ENCODE measurements around the gene ALK. TPM values are rescaled to one million over a fixed set of nuclear protein-coding genes. Genes with fewer than 3 reads are reported as not detected.

Gene ALK
- total RNA-seq, 1 experiment from 2014 or later, result 4.8 TPM

DNA sequence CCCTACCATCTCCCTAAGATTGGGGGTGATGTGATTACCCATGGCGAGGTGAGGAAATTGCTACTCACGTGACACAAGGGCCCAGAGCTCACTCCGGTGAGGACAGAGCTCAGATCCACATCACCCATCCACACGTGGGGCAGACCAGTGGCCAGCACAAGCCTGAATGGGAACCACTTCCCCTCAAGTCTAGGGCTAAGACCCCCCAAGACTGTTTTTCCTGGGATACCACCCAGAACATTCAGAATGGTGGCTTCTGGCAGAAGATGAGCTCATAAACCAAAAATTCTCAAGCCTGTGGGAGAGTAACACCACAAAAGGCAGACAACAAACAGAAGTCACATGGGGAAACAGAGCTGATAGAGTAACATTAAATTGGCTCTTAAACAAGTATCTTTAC lies 321.4 kb downstream of the ALK start:
- DNase-seq (ENCODE audit: low read depth, low spot score), result no peak
- in situ Hi-C loops (cut with HindIII; ENCODE audit: low pct_unique_long_range_greater_than_20kb, low sequenced_read_pairs), result no loop called here

DNA sequence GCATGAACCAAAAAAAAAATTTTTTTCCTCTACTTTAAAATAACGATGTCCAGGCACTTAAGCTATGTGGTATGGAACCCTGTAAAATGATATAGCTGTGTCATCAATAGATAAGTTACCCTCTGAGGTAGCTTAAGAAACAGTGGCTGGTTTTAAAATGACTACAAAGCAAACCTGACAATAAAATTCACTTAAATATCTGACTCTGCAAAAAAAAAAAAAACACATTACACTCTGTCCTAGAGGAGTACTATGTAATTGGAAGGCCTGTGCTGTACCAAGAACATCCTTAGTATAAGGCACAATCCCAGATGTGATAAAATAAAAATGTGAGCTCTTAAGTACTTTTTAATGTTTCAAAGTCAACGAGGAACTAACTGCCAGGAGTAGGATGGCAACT lies 322.4 kb downstream of the ALK start:
- in situ Hi-C loops (cut with HindIII; ENCODE audit: low pct_unique_long_range_greater_than_20kb, low sequenced_read_pairs), result no loop called here
- no peak for DNase-seq (ENCODE audit: low read depth, low spot score)

DNA sequence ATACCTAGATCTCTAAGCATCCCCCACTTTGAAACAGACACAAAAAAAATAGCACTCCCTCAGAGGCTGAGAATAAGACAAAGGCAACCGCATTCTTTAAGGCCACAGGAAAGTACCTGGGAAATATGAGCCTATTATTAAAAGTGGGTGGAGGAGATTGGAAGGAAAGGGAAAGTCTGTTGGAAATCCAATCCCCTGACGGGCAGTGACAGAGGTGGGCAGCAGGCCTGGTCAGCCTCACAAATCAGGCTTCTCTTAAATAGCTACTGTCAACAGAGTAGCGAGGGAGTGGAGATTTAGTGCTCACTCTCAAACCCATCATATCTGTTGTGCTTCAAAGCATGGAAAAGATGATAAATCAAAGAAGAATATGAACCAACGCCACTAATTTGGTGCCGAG lies 324.4 kb downstream of the ALK start:
- no peak for DNase-seq (ENCODE audit: low read depth, low spot score)
- in situ Hi-C loops (cut with HindIII; ENCODE audit: low pct_unique_long_range_greater_than_20kb, low sequenced_read_pairs), result no loop called here

GRCh38 chr2:29596584-29596983 lies 324.8 kb downstream of the ALK start:
- DNase-seq (ENCODE audit: low read depth, low spot score), result no peak
- in situ Hi-C loops (cut with HindIII; ENCODE audit: low pct_unique_long_range_greater_than_20kb, low sequenced_read_pairs), result no loop called here

DNA sequence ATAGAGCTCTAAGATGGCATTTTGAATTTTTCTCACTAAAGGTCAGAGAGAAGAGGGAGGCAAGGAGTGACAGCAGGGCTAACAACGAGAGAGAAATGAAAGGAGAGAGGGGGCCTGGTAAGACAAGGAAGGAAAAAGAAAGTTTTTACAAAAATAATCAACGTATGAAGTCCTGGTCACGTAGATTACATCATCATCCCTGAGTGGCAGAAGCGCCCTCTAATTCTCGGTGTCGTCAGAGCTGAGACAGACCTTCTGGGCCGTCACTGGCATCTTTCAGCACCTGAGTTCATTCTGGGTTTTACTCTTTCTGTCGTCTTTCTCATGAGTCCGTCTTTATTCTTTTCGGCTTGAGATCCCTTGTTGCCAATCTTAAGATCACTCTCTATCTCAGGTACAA lies 329.8 kb downstream of the ALK start:
- DNase-seq (ENCODE audit: low read depth, low spot score), result no peak
- in situ Hi-C loops (cut with HindIII; ENCODE audit: low pct_unique_long_range_greater_than_20kb, low sequenced_read_pairs), result no loop called here

GRCh38 chr2:29590211-29590610 lies 331.2 kb downstream of the ALK start:
- DNase-seq (ENCODE audit: low read depth, low spot score), result no peak
- in situ Hi-C loops (cut with HindIII; ENCODE audit: low pct_unique_long_range_greater_than_20kb, low sequenced_read_pairs), result no loop called here

DNA sequence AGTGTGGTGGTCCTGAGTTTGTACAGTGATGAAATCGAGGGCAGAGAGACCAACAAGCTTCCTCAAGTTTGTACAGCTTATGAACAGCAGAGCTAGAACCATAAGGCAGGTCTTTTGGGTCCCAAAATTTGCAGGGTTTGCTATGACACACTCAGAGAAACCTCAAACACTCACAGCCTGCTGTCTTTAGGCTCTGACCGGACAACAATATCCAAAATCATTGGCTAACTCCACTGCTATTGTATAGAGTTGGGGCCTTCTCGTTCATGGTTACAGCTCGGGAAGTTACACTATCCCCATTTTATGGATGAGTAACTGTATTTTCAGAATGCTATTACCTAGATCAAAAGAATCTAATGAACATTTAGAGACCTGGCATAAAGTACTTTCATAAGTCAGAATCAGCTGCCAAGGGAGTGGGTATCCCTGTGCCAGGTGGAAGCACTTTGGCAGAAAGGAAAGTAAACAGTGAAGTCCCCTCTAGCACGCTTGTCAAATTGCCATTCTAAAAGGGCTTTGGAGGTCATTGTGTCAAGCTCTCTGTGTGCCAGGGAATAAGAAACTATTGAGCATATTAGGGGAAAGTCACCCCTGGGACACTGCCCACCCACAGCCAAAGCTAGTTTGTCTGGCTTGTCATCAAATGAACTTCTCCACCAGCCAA lies 331.8 kb downstream of the ALK start:
- in situ Hi-C loops (cut with HindIII; ENCODE audit: low pct_unique_long_range_greater_than_20kb, low sequenced_read_pairs), result no loop called here

GRCh38 chr2:29587402-29588190 lies 333.8 kb downstream of the ALK start:
- no peak for DNase-seq (ENCODE audit: low read depth, low spot score)
- in situ Hi-C loops (cut with HindIII; ENCODE audit: low pct_unique_long_range_greater_than_20kb, low sequenced_read_pairs), result no loop called here

More for the DNA sequence above, 331.8 kb downstream of the ALK start:
- DNase-seq (ENCODE audit: low read depth, low spot score), result no peak

DNA sequence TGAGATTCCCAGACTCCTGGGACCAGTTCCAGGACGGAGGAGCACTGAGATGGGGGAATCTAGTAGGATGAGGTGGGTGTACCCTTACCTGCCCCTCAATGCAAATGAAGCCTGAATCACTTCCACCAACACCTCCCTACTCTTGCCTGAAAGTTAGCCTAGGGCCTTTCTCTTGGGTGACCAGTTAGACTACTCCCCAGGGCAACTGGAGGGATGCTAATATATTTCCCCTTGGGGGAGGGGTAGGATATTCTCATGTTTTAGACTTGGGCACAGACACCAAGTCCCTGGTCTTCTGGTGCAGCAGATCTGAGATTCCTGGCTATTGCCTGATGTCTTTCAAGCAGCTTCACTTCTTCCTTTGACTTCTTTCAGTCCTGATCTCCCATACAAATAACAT lies 334.5 kb downstream of the ALK start:
- in situ Hi-C loops (cut with HindIII; ENCODE audit: low pct_unique_long_range_greater_than_20kb, low sequenced_read_pairs), result no loop called here
- no peak for DNase-seq (ENCODE audit: low read depth, low spot score)

GRCh38 chr2:29583548-29584156 lies 337.7 kb downstream of the ALK start:
- in situ Hi-C loops (cut with HindIII; ENCODE audit: low pct_unique_long_range_greater_than_20kb, low sequenced_read_pairs), result no loop called here
- DNase-seq (ENCODE audit: low read depth, low spot score), result no peak

- in situ Hi-C loops (cut with HindIII; ENCODE audit: low pct_unique_long_range_greater_than_20kb, low sequenced_read_pairs), result no loop called here
- no peak for DNase-seq (ENCODE audit: low read depth, low spot score)
These were observed 338.3 kb downstream of the ALK start for GRCh38 chr2:29583104-29583503.

- DNase-seq (ENCODE audit: low read depth, low spot score), result no peak
- in situ Hi-C loops (cut with HindIII; ENCODE audit: low pct_unique_long_range_greater_than_20kb, low sequenced_read_pairs), result no loop called here
These were observed 339.3 kb downstream of the ALK start for GRCh38 chr2:29582062-29582461.

DNA sequence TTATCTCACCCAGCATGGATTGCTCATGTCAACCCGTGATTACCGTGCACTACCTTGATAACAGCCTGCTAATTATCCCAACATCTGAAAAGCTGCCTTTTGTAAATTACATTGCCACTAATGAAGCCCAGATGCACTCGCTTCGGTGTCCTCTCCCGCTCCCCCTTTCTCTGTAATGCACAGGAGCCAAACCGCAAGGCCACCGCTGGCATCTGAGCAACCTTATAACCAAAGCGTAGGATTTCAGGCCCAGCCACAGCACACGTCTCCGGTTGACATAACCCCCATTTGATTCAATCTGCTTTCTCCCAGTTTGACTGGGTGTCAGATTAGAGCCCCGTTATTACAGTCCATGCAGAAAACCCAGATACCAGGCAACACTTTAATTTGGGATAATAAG lies 341.2 kb downstream of the ALK start:
- DNase-seq (ENCODE audit: low read depth, low spot score), result no peak
- in situ Hi-C loops (cut with HindIII; ENCODE audit: low pct_unique_long_range_greater_than_20kb, low sequenced_read_pairs), result no loop called here

DNA sequence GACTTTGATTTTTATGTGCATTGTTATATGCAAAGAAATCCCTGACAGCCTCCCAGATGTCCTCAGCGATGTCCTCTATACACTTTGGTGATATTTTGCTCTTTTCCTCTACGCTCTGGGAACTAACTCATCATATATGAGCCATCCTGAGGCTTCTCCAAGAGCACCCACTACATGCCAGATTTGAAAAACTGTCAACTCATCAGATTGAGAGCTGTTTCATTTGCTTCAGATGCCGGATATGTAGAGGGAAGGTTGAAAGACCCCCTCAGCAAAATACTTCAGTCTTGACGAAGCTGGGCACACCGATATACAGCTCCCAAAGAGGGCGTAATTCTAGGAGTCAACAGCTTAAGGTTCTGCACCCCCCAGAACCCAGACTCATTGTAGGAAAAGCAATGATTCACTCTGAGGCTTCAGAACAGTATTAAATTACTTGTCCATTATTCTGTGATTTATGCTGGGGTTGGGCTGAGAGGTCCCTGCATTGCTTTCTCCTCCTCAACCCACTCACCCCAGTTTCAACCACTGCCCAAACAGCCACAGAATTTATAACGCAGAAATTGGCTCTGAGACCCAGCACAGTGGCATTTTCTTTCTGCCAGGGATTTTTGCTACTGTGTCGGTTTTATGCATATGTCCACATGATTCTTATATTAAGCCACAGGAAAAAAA lies 341.8 kb downstream of the ALK start:
- DNase-seq (ENCODE audit: low read depth, low spot score), result no peak
- in situ Hi-C loops (cut with HindIII; ENCODE audit: low pct_unique_long_range_greater_than_20kb, low sequenced_read_pairs), result no loop called here

DNA sequence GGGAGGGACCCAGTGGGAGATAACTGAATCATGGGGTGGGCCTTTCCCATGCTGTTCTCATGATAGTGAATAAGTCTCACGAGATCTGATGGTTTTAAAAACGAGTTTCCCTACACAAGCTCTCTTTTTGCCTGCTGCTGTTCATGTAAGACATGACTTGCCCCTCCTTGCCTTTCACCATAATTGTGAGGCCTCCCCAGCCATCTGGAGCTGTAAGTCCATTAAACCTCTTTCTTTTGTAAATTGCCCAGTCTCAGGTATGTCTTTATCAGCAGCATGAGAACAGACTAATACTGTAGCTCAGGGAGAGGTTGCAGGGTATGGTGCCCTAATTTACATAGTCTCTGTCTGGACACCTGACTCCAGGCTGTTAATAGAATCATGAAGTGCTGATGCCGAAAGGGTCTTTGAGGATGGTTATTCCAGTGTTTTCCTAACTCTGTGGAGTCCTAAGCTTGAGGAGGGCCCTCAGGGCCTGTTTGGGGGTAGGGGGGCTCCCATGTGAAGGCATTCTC lies 343.2 kb downstream of the ALK start:
- in situ Hi-C loops (cut with HindIII; ENCODE audit: low pct_unique_long_range_greater_than_20kb, low sequenced_read_pairs), result no loop called here
- DNase-seq (ENCODE audit: low read depth, low spot score), result no peak

GRCh38 chr2:29576231-29576630 lies 345.2 kb downstream of the ALK start:
- in situ Hi-C loops (cut with HindIII; ENCODE audit: low pct_unique_long_range_greater_than_20kb, low sequenced_read_pairs), result no loop called here
- DNase-seq (ENCODE audit: low read depth, low spot score), result no peak

GRCh38 chr2:29575370-29575890 lies 346.0 kb downstream of the ALK start:
- in situ Hi-C loops (cut with HindIII; ENCODE audit: low pct_unique_long_range_greater_than_20kb, low sequenced_read_pairs), result no loop called here
- no peak for DNase-seq (ENCODE audit: low read depth, low spot score)

DNA sequence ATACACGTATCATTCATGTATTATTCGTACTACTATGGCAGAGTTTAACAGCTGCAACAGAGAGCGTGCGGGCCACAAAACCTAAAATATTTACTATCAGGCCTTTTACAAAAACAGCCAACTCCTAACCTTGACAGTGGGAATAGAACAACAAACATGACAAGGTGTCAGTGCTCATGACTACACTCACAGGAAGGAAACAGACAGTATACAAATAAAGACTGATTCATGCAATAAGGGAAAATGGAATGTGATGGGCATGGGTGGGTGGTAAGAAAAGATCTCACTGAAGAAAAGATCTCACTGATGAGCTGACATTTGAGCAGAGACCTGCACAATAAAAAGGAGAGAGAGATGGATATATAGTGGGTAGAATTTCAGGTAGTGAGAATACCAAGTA lies 347.8 kb downstream of the ALK start:
- no peak for DNase-seq (ENCODE audit: low read depth, low spot score)
- in situ Hi-C loops (cut with HindIII; ENCODE audit: low pct_unique_long_range_greater_than_20kb, low sequenced_read_pairs), result no loop called here
